Fibroblast of skin of right biceps (primary cell): ENCODE measurements around the gene NPIPA7.
"Not testable (repeated sequence)": the region's sequence is repeated elsewhere in the genome, so short reads cannot be mapped to it uniquely, and the experiment has no call there.

Source experiments
- DNase-seq: peaks from one replicate; pipeline ENCODE4 v3.0.0-alpha.2; 2013

NPIPA7 gene

GRCh38 chr16:16425146-16425545 lies 46.2 kb downstream of the NPIPA7 start:
- not testable (repeated sequence) for DNase-seq

- not testable (repeated sequence) for DNase-seq
Measured at GRCh38 chr16:16431135-16431534, 52.2 kb downstream of the NPIPA7 start.

GRCh38 chr16:16434711-16435110 lies 55.8 kb downstream of the NPIPA7 start:
- not testable (repeated sequence) for DNase-seq

- DNase-seq: not testable (repeated sequence)
Measured at GRCh38 chr16:16441401-16441800, 62.5 kb downstream of the NPIPA7 start.
